Measurements from ENCODE around the gene MIEN1.
"Not testable (repeated sequence)": the region's sequence is repeated elsewhere in the genome, so short reads cannot be mapped to it uniquely, and the experiment has no call there.

The MIEN1 gene

GRCh38 chr17:39750131-39751015 lies 20.0 kb upstream of the MIEN1 start:
- no peak overlapping the region for H3K4me3 ChIP-seq (ENCODE audit: low read depth, low read length)
- no peak for TF ChIP-seq CTCF (IDR thresholded peaks at IDR 0.05; ENCODE audit: low read depth, low read length)

- H3K4me3 ChIP-seq (ENCODE audit: low read depth, low read length) = not testable (repeated sequence)
These were observed 18.2 kb upstream of the MIEN1 start for GRCh38 chr17:39748444-39749034.

DNA sequence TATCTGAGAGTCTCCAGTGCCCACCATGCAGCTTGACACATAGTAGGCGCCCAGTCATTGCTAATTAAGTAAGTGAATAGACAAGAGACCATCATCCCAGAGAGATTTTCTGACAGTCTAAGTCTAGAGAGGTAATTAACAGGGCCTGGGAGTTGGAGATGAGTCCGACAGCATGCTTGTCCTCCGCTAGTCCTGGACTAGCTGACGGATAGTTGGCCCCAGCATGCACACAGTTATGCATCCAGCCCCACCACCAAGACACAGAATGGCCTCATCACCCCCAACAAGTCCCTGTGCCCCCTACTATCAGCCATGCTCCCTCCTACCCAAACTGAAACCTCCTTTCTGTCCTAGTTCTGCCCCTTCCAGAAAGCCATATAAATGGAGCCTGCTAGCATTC lies 17.4 kb upstream of the MIEN1 start:
- no peak overlapping the region for H3K4me3 ChIP-seq (ENCODE audit: low read depth, low read length)
- TF ChIP-seq CTCF (IDR thresholded peaks at IDR 0.05; ENCODE audit: low read depth, low read length) = no peak

- H3K4me3 ChIP-seq (ENCODE audit: low read depth, low read length) = no peak overlapping the region
- TF ChIP-seq CTCF (IDR thresholded peaks at IDR 0.05; ENCODE audit: low read depth, low read length) = no peak
These were observed 15.8 kb upstream of the MIEN1 start for GRCh38 chr17:39746145-39746461.

- H3K4me3 ChIP-seq (ENCODE audit: low read depth, low read length) = no peak overlapping the region
- no peak for TF ChIP-seq CTCF (IDR thresholded peaks at IDR 0.05; ENCODE audit: low read depth, low read length)
These were observed 15.2 kb upstream of the MIEN1 start for GRCh38 chr17:39745335-39746144.

DNA sequence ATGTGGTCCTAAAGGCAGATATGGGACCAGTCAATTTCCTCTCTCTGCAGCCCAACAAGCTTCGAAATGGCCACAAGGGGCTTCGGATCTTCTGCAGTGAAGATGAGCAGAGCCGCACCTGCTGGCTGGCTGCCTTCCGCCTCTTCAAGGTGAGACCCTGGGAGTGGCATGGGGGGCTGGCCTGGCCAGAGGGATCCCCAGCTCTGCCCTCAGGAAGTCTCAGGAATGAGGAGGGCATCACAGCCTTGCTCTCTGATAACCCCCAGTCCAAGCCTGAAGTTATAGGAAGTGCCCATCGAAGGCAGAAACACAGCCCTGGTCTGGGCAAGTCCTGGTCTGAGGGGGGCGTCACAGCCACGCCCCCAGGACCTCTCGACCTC lies 14.5 kb upstream of the MIEN1 start:
- H3K4me3 ChIP-seq (ENCODE audit: low read depth, low read length) = no peak overlapping the region
- TF ChIP-seq CTCF (IDR thresholded peaks at IDR 0.05; ENCODE audit: low read depth, low read length) = no peak

DNA sequence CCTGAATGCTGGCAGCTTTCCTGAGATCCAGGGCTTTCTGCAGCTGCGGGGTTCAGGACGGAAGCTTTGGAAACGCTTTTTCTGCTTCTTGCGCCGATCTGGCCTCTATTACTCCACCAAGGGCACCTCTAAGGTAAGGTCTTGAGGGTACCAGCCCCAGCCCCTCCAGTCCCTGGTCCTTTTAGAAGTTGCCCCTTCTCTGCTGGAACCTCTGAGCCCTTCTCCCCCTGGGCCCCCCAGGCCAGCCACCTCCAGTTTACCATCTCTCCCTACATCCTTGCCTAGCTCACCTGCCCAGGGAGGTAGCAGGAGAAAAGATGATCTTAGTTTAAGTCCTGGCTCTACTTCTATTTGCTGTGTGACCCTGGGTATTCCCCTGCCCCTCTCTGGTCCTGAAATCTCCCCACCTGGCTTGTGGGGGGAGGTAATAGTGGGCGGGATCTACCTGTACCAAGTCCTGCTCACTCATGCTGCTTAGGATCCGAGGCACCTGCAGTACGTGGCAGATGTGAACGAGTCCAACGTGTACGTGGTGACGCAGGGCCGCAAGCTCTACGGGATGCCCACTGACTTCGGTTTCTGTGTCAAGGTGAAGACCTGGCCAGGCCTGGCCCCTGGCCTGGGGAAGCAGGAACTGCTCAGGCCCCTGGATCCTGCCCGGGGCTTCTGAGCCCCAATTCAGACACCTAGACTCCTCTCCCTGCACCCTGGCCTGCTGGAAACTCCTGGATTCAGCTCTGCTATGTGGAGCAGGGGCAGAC lies 13.9 kb upstream of the MIEN1 start:
- TF ChIP-seq CTCF (IDR thresholded peaks at IDR 0.05; ENCODE audit: low read depth, low read length) = no peak
- H3K4me3 ChIP-seq (ENCODE audit: low read depth, low read length) = no peak overlapping the region
